ENCODE data around the gene ZNF799. TPM values are rescaled to one million over a fixed set of nuclear protein-coding genes. Genes with fewer than 3 reads are reported as not detected.
"Not testable (repeated sequence)": the region's sequence is repeated elsewhere in the genome, so short reads cannot be mapped to it uniquely, and the experiment has no call there.

ZNF799 gene
- total RNA-seq, 4 donors from 2014 or later, result 1.3 to 3.6 (median 3.2) TPM

GRCh38 chr19:12364391-12365235, 36.5 kb downstream of the ZNF799 start:
- DNase-seq (peak in 1 of 2 donors; percentile 19), ATAC-seq (peak in 1 of 2 donors; percentile 4)
- Histone ChIP-seq H3K4me3 (peak overlapping the region; percentile 76 to 93 (median 84)), H3K27ac (peak overlapping the region; percentile 86 to 97 (median 92)), H3K4me1 (peaks cover 6 to 11% of the 10 kb centered on the region in 2 donors), H3K27me3 (no peaks in the 10 kb centered on the region), H3K36me3 (no peaks in the 10 kb centered on the region), H3K9me3 (no peaks in the 10 kb centered on the region)
- TF ChIP-seq CTCF (IDR thresholded peaks at IDR 0.05 in 4 of 5, conservative IDR thresholded peaks at IDR 0.05 in 1 of 5) (peak in 1 of 5 experiments; percentile 8), POLR2A (IDR thresholded peaks at IDR 0.05) (no peak)
- intact Hi-C loops (cut with DNase I; ENCODE audit: low total_unique reads), result loop anchor here (1.0 to 10.0 kb wide), 6 partner anchors 31 to 380 kb away; partner anchors contain the start of genes ZNF433, ZNF44, ZNF443 and ZNF563
- in situ Hi-C loops (cut with MboI; ENCODE audit: low sequenced_read_pairs in 4 of 4), result no loop called here

GRCh38 chr19:12362236-12362635, 38.8 kb downstream of the ZNF799 start:
- DNase-seq; H3K27me3 ChIP-seq; H3K9me3 ChIP-seq; ATAC-seq; H3K4me3 ChIP-seq; in situ Hi-C loops (cut with MboI; ENCODE audit: low sequenced_read_pairs in 4 of 4); H3K27ac ChIP-seq; H3K36me3 ChIP-seq: not testable (repeated sequence)
- H3K4me1 ChIP-seq, result peaks cover 6 to 11% of the 10 kb centered on the region in 2 donors
- intact Hi-C loops (cut with DNase I; ENCODE audit: low total_unique reads), result loop anchor here (10.0 kb wide), 2 partner anchors 327 to 377 kb away; partner anchors contain the start of gene ZNF433

GRCh38 chr19:12353375-12353774, 47.7 kb downstream of the ZNF799 start:
- in situ Hi-C loops (cut with MboI; ENCODE audit: low sequenced_read_pairs in 4 of 4) (no loop called here), intact Hi-C loops (cut with DNase I; ENCODE audit: low total_unique reads) (no loop called here)

GRCh38 chr19:12350890-12351197, 50.2 kb downstream of the ZNF799 start:
- H3K36me3 ChIP-seq, result peaks cover 6 to 42% of the 10 kb centered on the region in 2 donors
- TF ChIP-seq POLR2A (IDR thresholded peaks at IDR 0.05), result no peak
- no peak for TF ChIP-seq CTCF (IDR thresholded peaks at IDR 0.05 in 4 of 5, conservative IDR thresholded peaks at IDR 0.05 in 1 of 5)
- H3K4me1 ChIP-seq, result no peaks in the 10 kb centered on the region
- H3K4me3 ChIP-seq, result peak overlapping the region in 1 of 4 donors; percentile 34
- ATAC-seq (no peak), DNase-seq (no peak)
- no peaks in the 10 kb centered on the region for H3K27me3 ChIP-seq
- peaks cover 16 to 45% (median 25%) of the 10 kb centered on the region in 3 donors for H3K9me3 ChIP-seq
- intact Hi-C loops (cut with DNase I; ENCODE audit: low total_unique reads), result no loop called here
- in situ Hi-C loops (cut with MboI; ENCODE audit: low sequenced_read_pairs in 4 of 4), result no loop called here
- H3K27ac ChIP-seq, result no peak overlapping the region

More at GRCh38 chr19:12353375-12353774, 47.7 kb downstream of the ZNF799 start:
- H3K27ac ChIP-seq, result no peak overlapping the region
- ATAC-seq, result no peak
- no peak for DNase-seq
- no peak overlapping the region for H3K4me3 ChIP-seq
- peaks cover 16 to 31% (median 21%) of the 10 kb centered on the region in 3 donors for H3K9me3 ChIP-seq
- H3K36me3 ChIP-seq, result peaks cover 6 to 42% of the 10 kb centered on the region in 2 donors
- no peaks in the 10 kb centered on the region for H3K4me1 ChIP-seq
- no peak for TF ChIP-seq POLR2A (IDR thresholded peaks at IDR 0.05)
- TF ChIP-seq CTCF (IDR thresholded peaks at IDR 0.05 in 4 of 5, conservative IDR thresholded peaks at IDR 0.05 in 1 of 5), result no peak
- no peaks in the 10 kb centered on the region for H3K27me3 ChIP-seq

- ATAC-seq (no peak), DNase-seq (no peak)
- no peak for TF ChIP-seq POLR2A (IDR thresholded peaks at IDR 0.05)
- TF ChIP-seq CTCF (IDR thresholded peaks at IDR 0.05 in 4 of 5, conservative IDR thresholded peaks at IDR 0.05 in 1 of 5), result no peak
- Histone ChIP-seq H3K36me3 (peaks cover 6 to 42% of the 10 kb centered on the region in 2 donors), H3K27ac (no peak overlapping the region), H3K27me3 (no peaks in the 10 kb centered on the region), H3K4me3 (peak overlapping the region in 1 of 4 donors; percentile 34), H3K4me1 (no peaks in the 10 kb centered on the region), H3K9me3 (peaks cover 16 to 47% (median 25%) of the 10 kb centered on the region in 3 donors)
- in situ Hi-C loops (cut with MboI; ENCODE audit: low sequenced_read_pairs in 4 of 4) (no loop called here), intact Hi-C loops (cut with DNase I; ENCODE audit: low total_unique reads) (no loop called here)
Observed at GRCh38 chr19:12350185-12350889, 50.7 kb downstream of the ZNF799 start.
